Measurements from ENCODE around the gene NTSR1.

DNA sequence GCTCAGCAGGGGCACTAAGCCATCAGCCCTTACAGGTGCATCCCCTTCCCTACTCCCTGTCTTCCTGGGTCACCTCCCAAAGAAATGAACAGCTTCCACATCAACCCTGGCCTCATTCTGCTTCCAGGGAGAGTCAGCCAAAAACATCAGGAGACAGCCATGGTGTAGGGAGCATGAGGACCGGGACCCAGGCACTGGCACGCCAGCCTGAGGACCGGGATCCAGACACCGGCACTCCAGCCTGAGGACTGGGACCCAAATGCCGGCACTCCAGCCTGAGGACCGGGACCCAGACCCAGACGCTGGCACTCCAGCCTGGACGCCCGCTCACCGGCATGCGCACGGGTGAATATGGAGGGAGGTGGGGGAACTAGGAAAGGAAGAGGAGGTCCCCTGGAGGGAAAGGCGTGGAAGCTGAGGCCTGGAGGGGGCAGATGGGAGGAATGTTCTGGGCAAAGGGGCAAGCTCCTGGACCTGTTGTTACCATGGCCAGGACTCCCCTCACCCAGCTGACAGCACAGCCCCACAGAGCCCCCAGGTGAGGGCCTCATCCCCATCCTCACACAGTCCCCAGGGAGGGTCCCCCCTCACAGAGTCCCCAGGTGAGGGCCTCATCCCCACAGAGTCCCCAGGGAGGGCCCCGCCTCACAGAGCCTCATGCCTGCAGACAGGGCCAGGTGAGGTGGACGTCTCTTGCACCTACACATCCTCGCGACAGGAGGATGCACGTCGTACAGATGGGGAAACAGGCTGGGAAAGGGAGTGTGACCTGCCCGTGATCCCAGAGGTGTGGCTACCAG is 61.7 kb downstream of the NTSR1 start:
- no peak for TF ChIP-seq POLR2A (IDR thresholded peaks at IDR 0.05)
- TF ChIP-seq, protein P1, sequence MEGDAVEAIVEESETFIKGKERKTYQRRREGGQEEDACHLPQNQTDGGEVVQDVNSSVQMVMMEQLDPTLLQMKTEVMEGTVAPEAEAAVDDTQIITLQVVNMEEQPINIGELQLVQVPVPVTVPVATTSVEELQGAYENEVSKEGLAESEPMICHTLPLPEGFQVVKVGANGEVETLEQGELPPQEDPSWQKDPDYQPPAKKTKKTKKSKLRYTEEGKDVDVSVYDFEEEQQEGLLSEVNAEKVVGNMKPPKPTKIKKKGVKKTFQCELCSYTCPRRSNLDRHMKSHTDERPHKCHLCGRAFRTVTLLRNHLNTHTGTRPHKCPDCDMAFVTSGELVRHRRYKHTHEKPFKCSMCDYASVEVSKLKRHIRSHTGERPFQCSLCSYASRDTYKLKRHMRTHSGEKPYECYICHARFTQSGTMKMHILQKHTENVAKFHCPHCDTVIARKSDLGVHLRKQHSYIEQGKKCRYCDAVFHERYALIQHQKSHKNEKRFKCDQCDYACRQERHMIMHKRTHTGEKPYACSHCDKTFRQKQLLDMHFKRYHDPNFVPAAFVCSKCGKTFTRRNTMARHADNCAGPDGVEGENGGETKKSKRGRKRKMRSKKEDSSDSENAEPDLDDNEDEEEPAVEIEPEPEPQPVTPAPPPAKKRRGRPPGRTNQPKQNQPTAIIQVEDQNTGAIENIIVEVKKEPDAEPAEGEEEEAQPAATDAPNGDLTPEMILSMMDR (IDR thresholded peaks at IDR 0.05): no peak
